ENCODE data around the gene EFS.
"Not testable (repeated sequence)": the region's sequence is repeated elsewhere in the genome, so short reads cannot be mapped to it uniquely, and the experiment has no call there.

The EFS gene

DNA sequence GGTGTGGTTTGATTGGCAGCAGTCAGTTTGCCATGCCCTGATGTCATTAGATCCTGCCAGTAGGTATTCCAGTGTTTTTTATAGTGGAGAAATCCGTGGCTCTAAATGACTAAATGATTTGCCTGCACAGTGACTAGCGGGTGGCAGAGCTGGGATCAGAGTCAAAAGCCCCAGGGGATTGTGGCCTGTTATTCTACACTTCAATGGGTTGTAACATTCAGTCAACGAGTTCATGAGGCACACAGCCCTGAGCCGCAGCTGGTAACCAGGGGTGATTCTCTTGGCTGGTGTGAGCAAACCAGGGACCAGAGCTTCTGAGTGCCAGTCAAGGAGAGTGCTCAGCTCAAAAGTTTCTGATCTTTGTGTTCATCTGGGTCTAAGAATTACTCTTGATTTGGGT, 41.3 kb upstream of the EFS start:
- WGBS (ENCODE audit: insufficient coverage, insufficient read length): no CpG with 5 or more reads among the region's 4 CpGs
- DNase-seq (ENCODE audit: low read depth, low spot score): no peak
- Histone ChIP-seq H3K36me3 (ENCODE audit: control insufficient read depth, insufficient read depth, low read length) (no peaks in the 10 kb centered on the region), H3K4me1 (ENCODE audit: control insufficient read depth, insufficient read depth, low read length) (no peaks in the 10 kb centered on the region; the same call in 1 of the 2 replicates), H3K27ac (ENCODE audit: low read length) (no peak overlapping the region), H3K27me3 (ENCODE audit: control insufficient read depth, insufficient read depth, low read length) (no peaks in the 10 kb centered on the region), H3K9me3 (ENCODE audit: control insufficient read depth, insufficient read depth, low read length) (no peaks in the 10 kb centered on the region), H3K4me3 (ENCODE audit: low read length) (no peak overlapping the region)

- WGBS (ENCODE audit: insufficient coverage, insufficient read length): no CpG with 5 or more reads among the region's 13 CpGs
Measured at GRCh38 chr14:23405516-23406025, 40.6 kb upstream of the EFS start.

DNA sequence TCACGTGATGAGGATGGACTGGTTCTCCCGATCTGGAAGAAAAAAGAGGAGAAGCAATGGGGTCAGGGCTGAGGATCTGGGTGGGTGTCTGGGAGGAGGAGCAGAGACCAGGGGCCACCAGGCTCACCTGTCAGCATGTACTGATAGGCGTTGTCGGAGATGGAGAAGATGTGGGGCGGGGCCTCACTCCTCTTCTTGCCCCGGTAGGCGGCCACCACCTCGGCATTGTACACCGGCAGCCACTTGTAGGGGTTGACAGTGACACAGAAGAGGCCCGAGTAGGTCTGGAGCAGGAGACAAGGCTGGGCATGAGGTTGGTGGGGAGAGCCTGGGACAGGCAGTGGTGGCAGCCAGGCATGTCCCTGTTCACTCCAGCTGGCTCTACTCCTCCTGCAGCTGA, 40.1 kb upstream of the EFS start:
- Histone ChIP-seq H3K4me3 (ENCODE audit: low read length) (no peak overlapping the region), H3K9me3 (ENCODE audit: control insufficient read depth, insufficient read depth, low read length) (no peaks in the 10 kb centered on the region), H3K4me1 (ENCODE audit: control insufficient read depth, insufficient read depth, low read length) (no peaks in the 10 kb centered on the region; the same call in 1 of the 2 replicates), H3K27ac (ENCODE audit: low read length) (no peak overlapping the region), H3K36me3 (ENCODE audit: control insufficient read depth, insufficient read depth, low read length) (no peaks in the 10 kb centered on the region), H3K27me3 (ENCODE audit: control insufficient read depth, insufficient read depth, low read length) (no peaks in the 10 kb centered on the region)
- no CpG with 5 or more reads among the region's 10 CpGs for WGBS (ENCODE audit: insufficient coverage, insufficient read length)
- no peak for DNase-seq (ENCODE audit: low read depth, low spot score)

More at GRCh38 chr14:23405516-23406025, 40.6 kb upstream of the EFS start:
- DNase-seq (ENCODE audit: low read depth, low spot score): no peak
- Histone ChIP-seq H3K9me3 (ENCODE audit: control insufficient read depth, insufficient read depth, low read length) (no peaks in the 10 kb centered on the region), H3K27me3 (ENCODE audit: control insufficient read depth, insufficient read depth, low read length) (no peaks in the 10 kb centered on the region), H3K4me1 (ENCODE audit: control insufficient read depth, insufficient read depth, low read length) (no peaks in the 10 kb centered on the region; the same call in 1 of the 2 replicates), H3K27ac (ENCODE audit: low read length) (no peak overlapping the region), H3K36me3 (ENCODE audit: control insufficient read depth, insufficient read depth, low read length) (no peaks in the 10 kb centered on the region), H3K4me3 (ENCODE audit: low read length) (no peak overlapping the region)

DNA sequence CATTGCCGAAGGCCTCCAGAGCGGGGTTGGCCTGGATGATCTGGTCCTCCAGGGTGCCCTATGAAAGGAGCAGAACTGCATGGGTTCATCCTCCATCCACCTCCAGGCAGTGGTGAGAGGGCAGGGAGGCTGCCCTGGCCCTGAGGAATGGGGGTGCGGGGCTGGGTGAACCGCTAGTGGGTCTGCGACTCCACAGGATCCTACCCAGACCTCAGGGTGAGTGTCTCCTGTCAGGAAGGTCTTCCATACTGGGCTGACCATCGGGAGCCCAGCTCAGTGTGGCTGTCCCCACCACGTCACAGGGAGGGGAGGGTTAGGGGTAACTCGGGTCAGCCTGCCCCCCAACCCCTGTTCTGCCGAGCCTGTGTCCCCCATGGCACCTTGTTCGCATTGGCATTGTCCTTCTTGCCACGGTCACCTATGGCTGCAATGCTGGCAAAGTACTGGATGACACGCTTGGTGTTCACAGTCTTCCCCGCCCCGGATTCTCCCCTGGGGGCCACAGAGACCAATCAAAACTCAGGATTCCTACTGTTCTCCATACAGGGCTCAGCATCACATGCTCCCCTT, 39.4 kb upstream of the EFS start:
- no CpG with 5 or more reads among the region's 14 CpGs for WGBS (ENCODE audit: insufficient coverage, insufficient read length)

DNA sequence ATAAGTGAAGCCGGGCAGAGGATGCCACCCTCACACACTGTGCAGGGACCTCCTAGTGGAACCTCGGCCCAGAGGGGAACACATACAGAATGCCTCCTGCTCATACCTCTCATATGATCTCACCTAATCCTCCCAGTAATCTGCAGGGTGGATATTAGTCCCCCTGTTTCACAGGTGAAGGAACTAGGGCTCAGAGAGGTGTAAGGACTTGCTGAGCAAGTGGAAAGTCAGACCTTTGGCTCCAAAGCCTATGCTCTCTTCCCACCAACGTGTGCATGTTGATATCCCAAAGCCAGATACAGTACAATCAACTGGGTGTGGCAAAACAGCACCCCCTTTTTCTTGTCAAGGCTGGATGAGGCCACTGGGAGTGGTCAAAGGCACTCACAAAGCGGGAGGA, 38.9 kb upstream of the EFS start:
- Histone ChIP-seq H3K4me1 (ENCODE audit: control insufficient read depth, insufficient read depth, low read length) (no peaks in the 10 kb centered on the region; the same call in 1 of the 2 replicates), H3K27me3 (ENCODE audit: control insufficient read depth, insufficient read depth, low read length) (no peaks in the 10 kb centered on the region), H3K27ac (ENCODE audit: low read length) (no peak overlapping the region), H3K9me3 (ENCODE audit: control insufficient read depth, insufficient read depth, low read length) (no peaks in the 10 kb centered on the region), H3K36me3 (ENCODE audit: control insufficient read depth, insufficient read depth, low read length) (no peaks in the 10 kb centered on the region), H3K4me3 (ENCODE audit: low read length) (no peak overlapping the region)
- no peak for DNase-seq (ENCODE audit: low read depth, low spot score)
- no CpG with 5 or more reads among the region's 4 CpGs for WGBS (ENCODE audit: insufficient coverage, insufficient read length)

More for the DNA sequence above, 39.4 kb upstream of the EFS start:
- Histone ChIP-seq H3K27ac (ENCODE audit: low read length) (no peak overlapping the region), H3K9me3 (ENCODE audit: control insufficient read depth, insufficient read depth, low read length) (no peaks in the 10 kb centered on the region), H3K4me3 (ENCODE audit: low read length) (no peak overlapping the region), H3K4me1 (ENCODE audit: control insufficient read depth, insufficient read depth, low read length) (no peaks in the 10 kb centered on the region; the same call in 1 of the 2 replicates), H3K36me3 (ENCODE audit: control insufficient read depth, insufficient read depth, low read length) (no peaks in the 10 kb centered on the region), H3K27me3 (ENCODE audit: control insufficient read depth, insufficient read depth, low read length) (no peaks in the 10 kb centered on the region)
- DNase-seq (ENCODE audit: low read depth, low spot score): no peak

DNA sequence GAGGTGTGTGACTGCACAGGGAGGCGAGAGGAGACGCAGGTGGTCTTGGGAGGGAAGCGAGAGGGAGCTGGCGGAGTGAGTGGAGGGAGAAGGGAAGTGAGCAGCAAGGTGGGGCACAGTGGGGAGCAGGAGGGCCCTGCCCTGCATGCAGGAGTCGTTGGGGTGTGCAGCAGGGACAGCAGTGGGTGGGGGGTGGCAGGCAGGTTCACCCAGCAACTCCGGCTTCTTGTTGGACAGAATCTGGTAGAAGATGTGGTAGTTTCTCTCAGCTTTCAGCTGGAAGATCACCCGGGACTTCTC, 38.1 kb upstream of the EFS start:
- no peak for DNase-seq (ENCODE audit: low read depth, low spot score)
- Histone ChIP-seq H3K4me3 (ENCODE audit: low read length) (no peak overlapping the region), H3K27ac (ENCODE audit: low read length) (no peak overlapping the region), H3K27me3 (ENCODE audit: control insufficient read depth, insufficient read depth, low read length) (no peaks in the 10 kb centered on the region), H3K9me3 (ENCODE audit: control insufficient read depth, insufficient read depth, low read length) (no peaks in the 10 kb centered on the region), H3K4me1 (ENCODE audit: control insufficient read depth, insufficient read depth, low read length) (no peaks in the 10 kb centered on the region; the same call in 1 of the 2 replicates), H3K36me3 (ENCODE audit: control insufficient read depth, insufficient read depth, low read length) (no peaks in the 10 kb centered on the region)
- WGBS (ENCODE audit: insufficient coverage, insufficient read length): no CpG with 5 or more reads among the region's 7 CpGs

DNA sequence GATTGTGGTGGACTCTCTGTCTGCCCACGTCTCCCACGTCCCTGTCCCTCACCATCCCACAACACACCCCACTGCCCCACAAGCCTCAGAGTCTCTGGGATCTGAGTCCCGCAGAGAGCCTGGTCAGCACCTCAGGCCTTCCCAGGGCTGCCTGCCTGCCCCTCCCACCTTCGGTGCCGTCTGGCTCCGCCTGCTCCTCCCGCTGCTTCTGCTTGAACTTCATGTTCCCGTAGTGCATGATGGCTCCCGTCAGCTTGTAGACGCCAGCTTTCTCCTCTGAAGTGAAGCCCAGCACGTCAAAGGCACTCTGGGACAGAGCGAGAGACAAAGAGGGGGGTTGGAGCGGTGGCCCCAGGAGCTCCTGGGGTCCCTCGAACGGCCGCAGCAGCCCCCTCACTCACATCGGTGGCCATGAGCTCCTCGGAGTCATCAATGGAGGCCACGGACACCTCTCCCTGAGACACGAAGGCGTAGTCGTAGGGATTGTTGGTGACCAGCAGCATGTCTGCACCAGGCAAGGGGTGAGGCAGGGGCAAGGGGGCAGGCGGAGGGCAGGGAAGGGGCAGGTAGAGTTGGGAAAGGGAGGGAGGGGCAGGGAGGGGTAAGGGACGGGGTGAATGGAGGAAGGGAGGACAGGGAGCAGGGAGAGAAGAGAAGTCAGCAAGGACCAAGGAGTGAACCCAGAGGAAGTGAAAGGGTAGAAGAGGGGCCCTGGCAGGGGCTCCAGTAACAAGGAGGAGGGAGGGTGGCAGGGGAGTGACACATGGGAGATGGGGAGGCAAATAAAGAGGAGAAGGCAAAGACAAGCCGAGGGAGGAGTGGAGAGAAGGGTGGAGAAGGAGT, 37.5 kb upstream of the EFS start:
- Histone ChIP-seq H3K4me3 (ENCODE audit: low read length) (no peak overlapping the region), H3K9me3 (ENCODE audit: control insufficient read depth, insufficient read depth, low read length) (no peaks in the 10 kb centered on the region), H3K36me3 (ENCODE audit: control insufficient read depth, insufficient read depth, low read length) (no peaks in the 10 kb centered on the region), H3K27ac (ENCODE audit: low read length) (no peak overlapping the region), H3K4me1 (ENCODE audit: control insufficient read depth, insufficient read depth, low read length) (no peaks in the 10 kb centered on the region; the same call in 1 of the 2 replicates), H3K27me3 (ENCODE audit: control insufficient read depth, insufficient read depth, low read length) (no peaks in the 10 kb centered on the region)
- no peak for DNase-seq (ENCODE audit: low read depth, low spot score)
- WGBS (ENCODE audit: insufficient coverage, insufficient read length): no CpG with 5 or more reads among the region's 25 CpGs

DNA sequence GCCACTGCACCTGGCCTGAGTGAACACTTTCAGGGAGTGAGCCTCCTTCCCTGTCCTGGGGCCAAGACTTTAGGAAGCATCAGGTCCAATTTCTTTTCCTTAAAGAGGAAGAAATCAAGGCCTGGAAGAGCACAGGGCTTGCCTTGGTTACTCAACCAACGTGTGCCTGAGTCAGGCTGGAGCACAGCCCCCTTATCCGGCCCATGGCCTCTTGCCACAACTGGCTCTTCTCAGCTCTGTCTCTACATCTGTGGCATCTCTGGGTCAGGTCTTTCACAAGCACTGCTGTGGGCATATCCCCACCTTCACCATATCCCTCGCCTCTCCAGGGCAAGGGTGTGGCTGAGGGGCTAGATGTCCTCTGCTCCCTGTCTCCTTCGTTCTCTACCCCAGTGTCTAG, 36.3 kb upstream of the EFS start:
- WGBS (ENCODE audit: insufficient coverage, insufficient read length): no CpG with 5 or more reads among the region's 4 CpGs
- DNase-seq (ENCODE audit: low read depth, low spot score): no peak
- Histone ChIP-seq H3K27me3 (ENCODE audit: control insufficient read depth, insufficient read depth, low read length) (no peaks in the 10 kb centered on the region), H3K36me3 (ENCODE audit: control insufficient read depth, insufficient read depth, low read length) (no peaks in the 10 kb centered on the region), H3K27ac (ENCODE audit: low read length) (no peak overlapping the region), H3K4me1 (ENCODE audit: control insufficient read depth, insufficient read depth, low read length) (no peaks in the 10 kb centered on the region; the same call in 1 of the 2 replicates), H3K4me3 (ENCODE audit: low read length) (no peak overlapping the region), H3K9me3 (ENCODE audit: control insufficient read depth, insufficient read depth, low read length) (no peaks in the 10 kb centered on the region)

- not testable (repeated sequence) for H3K4me3 ChIP-seq (ENCODE audit: low read length); H3K27me3 ChIP-seq (ENCODE audit: control insufficient read depth, insufficient read depth, low read length); H3K36me3 ChIP-seq (ENCODE audit: control insufficient read depth, insufficient read depth, low read length); H3K4me1 ChIP-seq (ENCODE audit: control insufficient read depth, insufficient read depth, low read length); H3K27ac ChIP-seq (ENCODE audit: low read length); H3K9me3 ChIP-seq (ENCODE audit: control insufficient read depth, insufficient read depth, low read length); DNase-seq (ENCODE audit: low read depth, low spot score)
- WGBS (ENCODE audit: insufficient coverage, insufficient read length): no CpG with 5 or more reads among the region's 16 CpGs
Measured at GRCh38 chr14:23400496-23401149, 35.7 kb upstream of the EFS start.

DNA sequence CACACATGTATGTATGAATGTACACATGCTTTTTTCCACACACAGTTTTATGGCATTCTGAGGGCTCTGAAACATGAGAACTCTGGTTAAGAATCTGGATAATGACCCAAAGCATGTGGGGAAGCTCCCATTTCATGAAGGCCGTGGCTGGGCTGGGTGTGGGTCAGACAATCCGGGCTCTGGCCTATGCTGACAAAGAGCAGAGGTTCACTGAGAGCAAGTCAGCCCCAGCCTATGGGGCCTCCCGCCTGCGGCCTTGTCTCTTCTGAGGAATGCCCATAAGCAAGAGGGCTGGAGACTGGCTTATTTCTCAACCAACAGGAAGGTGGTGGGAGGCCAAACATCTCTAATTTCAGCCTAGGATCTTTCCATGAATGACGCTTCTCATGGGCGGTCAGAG, 34.6 kb upstream of the EFS start:
- no peaks in the 10 kb centered on the region; the same call in 1 of the 2 replicates for H3K4me1 ChIP-seq (ENCODE audit: control insufficient read depth, insufficient read depth, low read length)

More for the DNA sequence above, 34.6 kb upstream of the EFS start:
- no peak for DNase-seq (ENCODE audit: low read depth, low spot score)
- H3K9me3 ChIP-seq (ENCODE audit: control insufficient read depth, insufficient read depth, low read length): no peaks in the 10 kb centered on the region
- H3K27ac ChIP-seq (ENCODE audit: low read length): no peak overlapping the region
- H3K4me3 ChIP-seq (ENCODE audit: low read length): no peak overlapping the region
- H3K27me3 ChIP-seq (ENCODE audit: control insufficient read depth, insufficient read depth, low read length): no peaks in the 10 kb centered on the region
- WGBS (ENCODE audit: insufficient coverage, insufficient read length): no CpG with 5 or more reads among the region's 6 CpGs
- H3K36me3 ChIP-seq (ENCODE audit: control insufficient read depth, insufficient read depth, low read length): no peaks in the 10 kb centered on the region
